Stimulated activated CD4-positive, alpha-beta T cell treated with anti-CD3 and anti-CD28 coated beads, Interleukin-1b, Interleukin-23, amount 100 ng/mL, for 4 hours (primary cell): ENCODE results near the gene FGFBP3.
"Not testable (repeated sequence)": the region's sequence is repeated elsewhere in the genome, so short reads cannot be mapped to it uniquely, and the experiment has no call there.

Source experiments
- DNase-seq, 2 donors: peaks; one replicate each; pipeline ENCODE4 v3.0.0-alpha.2; 2020; ENCODE audit warnings: low read depth in 2 of 2

The FGFBP3 gene

DNA sequence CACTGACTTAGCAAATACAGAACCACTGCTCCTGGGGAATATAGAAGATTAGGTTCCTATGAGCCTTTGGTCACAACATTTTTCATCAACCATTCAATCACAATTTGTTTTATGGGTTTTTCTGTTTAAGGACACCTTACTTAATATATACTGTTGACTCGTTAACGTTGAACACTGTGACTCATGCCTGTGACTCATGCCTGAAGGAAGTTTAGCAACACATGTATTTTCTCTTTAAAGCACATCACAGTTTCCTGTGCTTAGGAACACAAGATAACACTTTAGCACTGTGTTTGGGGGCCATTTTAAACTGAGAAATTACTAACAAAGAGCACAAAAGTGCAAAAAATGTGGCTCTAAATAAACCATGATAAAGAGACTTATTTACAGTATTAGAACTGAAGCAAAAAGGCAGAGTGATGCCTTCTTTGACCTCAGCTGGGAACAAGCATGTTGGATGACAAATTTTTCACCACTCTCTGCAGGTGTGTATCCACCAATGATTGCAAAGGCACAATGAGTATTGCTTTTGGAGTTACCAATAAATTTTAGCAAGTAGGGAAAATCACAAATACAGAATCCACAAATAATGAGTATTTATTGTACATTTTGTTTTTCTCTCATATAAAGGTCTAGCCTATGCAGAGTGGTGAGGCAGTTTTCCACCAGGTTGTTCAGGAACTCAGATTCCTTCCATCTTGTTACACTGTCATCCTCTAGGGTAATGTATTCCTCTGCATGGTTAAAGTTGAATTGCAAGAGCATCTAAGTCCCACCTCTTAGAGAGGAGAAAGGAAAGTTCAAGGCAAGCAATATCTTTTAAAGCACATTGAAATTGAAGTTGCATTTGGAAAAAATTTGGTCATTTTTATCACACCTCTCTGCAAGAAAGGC lies 7.3 kb downstream of the FGFBP3 start:
- peak; percentile 7 to 53 for DNase-seq

DNA sequence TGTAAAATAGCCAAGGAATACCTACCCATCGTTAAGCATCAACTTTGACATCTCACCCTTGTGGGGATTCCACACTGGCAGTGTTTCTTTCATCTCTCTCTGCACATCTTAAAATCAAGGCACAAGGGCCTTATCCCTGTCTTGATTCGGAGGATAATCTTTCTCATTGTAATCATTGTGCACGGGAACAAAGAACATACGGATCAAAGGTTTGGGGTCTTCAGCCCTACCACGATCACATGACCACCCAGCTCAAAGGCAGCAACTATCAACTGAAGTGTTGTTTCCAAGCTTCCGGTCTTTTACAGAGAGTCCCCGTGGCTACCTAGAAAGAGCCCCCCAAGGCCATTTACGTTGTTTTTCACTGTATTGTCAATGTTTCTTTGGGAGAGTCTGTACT lies 11.9 kb downstream of the FGFBP3 start:
- no peak for DNase-seq

DNA sequence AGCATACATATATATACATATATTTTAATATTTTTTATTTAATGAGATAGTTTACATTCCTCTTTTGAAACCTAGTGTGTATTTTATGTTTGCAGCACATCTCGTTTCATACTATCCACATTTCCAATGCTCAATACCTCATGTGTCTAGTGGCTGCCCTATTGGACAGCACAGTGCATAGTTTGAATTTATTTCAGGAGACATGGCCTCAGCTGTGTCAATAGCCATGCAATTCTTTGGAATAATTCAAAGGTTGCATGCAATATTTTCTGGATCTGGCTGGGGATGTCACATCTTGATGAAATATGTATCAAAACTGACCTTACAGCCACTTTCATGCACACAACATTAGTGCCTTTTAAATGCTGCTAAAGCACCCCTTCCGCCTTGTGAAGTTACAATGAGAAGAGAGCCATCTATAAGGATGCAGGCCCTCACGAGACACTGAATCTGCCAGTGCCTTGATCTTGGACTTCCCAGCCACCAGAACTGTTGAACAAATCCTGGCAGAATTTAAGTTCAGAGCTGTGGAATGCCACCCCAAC lies 13.0 kb downstream of the FGFBP3 start:
- DNase-seq = no peak

DNA sequence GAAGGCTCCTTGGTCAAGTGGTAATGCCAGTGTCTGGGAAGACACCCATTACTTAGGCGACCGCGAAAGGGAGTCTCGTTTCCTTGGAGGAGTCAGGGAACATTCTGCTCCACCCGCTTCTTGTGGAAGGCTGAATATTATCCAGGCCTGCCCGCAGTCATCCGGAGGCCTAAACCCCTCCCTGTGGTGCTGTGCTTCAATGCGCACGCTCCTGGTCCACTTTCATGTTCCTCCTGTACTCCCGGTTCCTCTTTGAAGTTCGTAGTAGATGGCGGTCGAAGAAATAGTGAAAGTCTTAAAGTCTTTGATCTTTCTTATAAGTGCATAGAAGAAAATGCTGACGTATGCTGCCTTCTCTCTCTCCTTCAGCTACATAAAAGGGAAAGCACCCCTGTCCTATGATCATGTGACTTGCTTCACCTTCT lies 15.0 kb downstream of the FGFBP3 start:
- DNase-seq = not testable (repeated sequence)

DNA sequence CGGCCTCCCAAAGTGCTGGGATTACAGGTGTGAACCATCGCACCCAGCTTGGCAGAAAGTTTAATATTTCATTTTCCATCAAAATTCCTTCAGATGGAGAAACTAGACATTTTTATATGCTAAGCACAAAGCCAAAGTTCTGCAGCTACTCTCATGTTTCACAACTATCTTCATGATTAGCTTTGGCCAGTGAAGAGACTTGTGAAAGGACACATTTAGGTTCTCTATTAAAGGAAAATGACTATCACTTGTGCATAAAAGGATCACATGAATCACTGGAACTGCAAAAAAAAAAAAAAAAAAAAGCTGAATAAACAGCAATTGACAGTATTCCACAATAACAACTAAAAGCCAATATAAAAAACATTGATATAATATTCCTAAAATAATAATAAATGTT lies 16.2 kb downstream of the FGFBP3 start:
- DNase-seq = no peak

DNA sequence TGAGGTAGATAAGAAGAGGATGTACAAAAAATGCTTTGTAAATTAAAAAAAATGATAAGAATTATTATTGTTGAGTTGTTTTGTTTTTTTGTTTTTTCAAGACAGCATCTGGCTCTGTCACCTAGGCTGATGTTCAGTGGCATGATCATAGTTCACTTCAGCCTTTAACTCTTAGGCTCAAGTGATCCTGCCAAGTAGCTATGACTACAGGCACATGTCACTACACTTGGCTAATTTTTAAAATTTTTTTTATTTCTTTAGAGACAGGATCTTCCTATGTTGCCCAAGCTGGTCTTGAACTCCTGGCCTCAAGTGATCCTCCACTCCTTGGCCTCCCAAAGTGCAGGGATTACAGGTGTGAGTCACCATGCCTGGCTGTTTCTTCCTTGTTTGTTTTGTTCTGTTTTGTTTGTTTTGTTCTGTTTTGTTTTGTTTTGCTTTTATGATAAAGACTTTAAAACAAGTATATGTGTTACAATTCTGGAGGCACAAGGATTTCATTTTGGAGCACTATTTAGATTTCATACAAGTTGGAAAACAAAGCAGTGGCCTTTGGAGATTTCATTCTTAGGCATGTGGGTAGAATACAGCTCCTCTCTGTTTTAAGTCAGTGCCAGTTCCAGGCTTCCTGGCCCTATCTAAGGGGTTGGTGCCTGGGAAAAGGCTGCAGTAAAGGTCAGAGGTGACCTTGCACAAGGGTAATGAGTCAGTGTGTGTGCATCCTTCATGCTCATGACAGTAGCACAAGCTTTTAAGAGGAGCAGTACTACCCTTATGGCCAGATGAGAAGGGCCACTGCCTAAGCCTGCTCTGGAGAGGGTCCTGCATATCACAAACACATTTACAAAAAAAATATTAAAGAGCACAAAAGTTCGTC lies 17.9 kb downstream of the FGFBP3 start:
- DNase-seq = no peak

DNA sequence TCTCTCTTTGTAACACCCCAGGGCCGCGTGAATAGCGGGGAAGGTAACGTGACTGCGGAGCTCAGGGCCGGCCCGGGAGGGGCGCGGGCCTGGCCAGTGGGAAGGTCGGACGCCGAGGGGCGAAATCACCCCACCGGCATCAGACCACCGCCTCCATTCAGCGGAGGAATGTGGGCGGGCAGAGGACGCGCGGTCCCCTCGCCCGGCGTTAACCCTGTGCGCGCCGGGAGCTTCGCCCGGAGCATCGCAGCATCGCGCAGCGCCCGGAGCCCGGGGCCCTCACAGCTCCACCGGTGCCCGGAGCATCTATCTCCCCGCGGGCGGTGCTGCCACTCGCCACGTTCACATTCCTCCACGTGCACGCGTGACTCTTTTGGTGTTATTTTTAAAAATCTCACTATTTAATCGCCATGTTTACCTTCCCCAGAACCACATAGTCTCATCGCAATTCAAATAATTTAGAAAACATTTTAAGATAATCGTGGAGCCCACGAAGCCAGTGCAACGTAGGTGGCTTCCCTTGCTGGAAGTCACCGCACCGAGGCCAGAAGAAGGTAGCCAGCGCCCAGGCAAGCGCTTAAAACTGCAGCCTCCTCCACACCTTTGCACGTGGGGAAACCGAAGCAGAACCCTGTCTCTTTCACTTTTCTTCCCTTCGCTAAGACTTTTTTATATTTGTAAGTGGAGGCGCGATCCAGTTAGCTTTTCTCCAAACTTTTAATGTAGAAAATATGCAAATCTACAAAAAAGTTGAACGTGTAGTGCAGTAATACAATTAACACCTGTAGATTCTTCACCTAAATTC lies 21.8 kb downstream of the FGFBP3 start:
- DNase-seq = peak in 1 of 2 donors; percentile 12

DNA sequence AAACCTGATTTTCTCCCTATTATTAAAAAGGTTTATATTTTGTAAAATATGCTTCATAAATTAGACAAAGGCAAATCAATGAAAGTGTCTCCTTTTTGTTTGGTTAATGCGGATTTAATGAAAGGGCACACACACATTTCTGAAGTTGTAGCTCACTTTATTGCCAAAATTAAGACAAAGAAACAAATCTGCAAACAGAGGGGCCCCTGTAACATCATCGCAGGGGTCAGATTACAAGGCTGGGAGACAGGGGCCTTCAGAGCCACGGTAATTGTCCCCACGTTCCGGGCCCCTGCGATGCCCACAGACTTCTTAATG lies 22.4 kb downstream of the FGFBP3 start:
- no peak for DNase-seq

DNA sequence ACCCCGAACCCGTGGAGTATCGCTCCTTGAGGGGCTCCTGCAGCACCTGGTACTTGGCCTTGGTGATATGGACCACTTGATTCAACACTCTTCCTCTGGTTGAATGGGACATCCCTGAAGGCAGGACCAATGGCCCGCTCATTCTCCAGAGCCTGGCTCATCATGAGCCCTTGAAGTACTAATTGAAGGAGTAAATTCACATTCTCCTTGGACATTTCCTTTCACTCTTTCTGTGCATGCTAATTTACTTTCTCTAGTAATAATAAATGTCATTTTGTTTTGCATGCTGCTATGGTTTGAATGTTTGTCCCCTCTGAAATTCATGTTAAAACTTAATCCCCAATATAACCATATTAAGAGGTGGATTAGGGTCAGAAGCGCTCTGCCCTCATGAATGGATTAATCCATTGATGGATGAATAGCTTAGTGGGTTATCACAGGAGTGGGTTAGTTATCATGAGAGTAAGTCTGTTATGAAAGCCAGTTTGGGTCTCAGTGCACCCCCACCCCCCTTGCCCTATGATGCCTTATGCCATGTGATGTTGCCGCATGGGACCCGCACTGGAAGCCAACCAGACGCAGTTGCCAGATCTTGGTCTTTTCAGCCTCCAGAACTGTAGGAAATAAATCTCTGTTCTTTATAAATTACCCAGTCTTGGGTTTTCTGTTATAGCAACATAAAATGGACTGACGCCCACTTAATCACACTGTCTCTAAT lies 23.8 kb downstream of the FGFBP3 start:
- no peak for DNase-seq

DNA sequence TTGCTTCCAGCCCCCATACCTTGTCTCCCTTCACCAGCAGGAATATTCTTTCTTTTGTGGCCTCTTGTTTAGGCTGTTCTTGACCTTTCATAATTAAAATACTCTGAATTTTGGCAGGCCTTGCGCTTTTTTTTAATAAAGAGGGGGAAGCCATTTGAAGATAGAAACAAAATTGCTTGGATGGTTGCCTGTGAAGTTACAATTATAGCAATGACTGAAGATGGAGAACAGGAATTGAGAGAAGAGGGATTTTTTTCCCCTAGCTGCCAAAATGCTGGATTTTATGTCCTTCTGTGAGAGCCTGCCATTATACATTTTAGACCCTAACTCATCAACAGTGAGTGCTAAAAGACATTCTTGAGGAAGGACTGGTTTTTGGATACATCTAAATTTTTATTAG lies 24.8 kb downstream of the FGFBP3 start:
- no peak for DNase-seq

DNA sequence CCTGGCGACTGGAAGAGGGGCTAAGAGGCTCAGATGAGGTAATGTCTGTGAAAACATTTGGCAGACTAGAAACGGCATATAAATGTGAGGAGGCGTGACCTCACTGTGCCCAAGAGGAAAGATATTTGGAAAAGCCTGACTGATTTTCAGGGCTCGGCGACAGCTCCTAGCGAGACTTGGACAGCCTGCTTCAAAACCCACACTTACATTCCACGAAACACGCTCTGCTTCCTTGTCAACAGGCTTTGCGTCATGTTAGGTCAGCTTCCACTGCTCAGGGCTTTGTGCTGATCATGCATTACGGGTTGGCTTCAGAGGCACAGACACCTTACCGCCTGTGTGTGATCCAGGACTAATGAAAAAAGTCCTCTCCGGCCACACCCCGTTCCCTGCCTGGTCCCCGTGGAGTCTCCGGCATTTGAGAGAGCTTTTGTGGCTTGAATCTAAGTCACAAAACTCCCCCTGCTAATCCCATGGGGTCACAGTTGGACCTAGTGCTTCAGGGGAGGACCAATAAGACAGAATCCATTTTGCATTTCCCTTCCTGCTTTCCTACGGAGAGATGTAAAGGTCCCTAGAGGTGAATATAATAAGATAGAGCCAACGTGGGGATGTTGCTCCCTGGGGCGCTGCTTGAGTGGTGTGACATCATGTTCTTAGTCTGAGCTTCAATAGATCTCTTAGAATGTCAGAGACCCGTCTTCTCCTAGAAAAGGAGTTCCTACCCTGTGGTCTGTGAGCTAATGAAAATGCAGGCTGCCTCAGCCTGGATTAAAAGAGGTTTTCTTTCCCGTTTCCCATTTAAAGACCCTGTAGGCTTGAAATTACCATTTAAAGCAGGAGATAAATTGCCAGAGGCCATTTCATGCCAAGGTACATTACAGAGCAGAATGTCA lies 25.5 kb downstream of the FGFBP3 start:
- DNase-seq = no peak

DNA sequence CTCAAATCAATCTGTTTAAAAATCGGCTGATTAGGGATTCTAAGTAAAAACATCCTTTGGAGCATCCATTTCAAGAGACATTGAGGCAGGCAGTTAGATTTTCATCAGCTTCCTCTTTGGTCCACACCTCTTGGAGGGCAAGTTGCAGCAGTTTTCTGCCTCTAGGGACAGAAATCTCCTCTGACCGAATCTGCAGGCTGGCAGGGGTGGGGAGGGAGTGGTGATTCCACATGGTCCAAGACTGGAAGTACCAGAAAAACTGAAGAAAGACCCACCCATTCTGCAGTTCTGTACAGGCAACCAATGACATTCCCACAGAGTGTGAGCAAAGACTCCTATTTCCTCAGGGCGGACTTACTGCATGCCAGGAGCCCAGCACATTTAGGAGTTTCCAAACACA lies 29.0 kb downstream of the FGFBP3 start:
- no peak for DNase-seq

DNA sequence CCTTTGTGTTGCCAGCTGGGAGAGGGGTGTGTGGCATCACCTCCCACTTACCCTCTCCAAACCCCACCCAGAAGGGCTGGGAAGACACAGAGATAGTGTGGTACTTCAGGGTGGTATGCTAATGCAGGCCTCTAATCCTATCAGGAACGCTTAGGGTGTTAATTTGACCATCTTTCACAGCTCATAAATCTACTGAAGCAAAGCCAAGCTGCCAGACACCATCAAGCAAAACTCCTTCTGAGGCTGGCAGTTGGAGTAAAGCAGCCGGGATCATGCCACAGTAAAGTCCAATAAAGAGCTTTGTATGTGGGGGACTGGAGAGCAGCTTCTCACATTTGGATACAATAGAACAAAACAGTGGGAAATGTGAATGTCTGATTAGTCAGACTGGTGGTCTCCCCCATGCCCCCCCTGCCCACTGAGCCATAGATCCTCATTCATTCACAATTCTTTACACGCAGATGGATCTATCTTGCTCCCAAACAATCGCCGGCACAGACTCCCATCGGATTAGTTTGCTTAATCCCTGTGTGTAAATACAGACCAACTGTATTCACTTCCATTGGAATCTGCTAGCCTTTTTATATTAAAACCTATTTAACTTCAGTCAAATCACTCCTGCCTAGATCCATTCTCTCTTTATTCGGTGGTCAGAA lies 29.6 kb downstream of the FGFBP3 start:
- DNase-seq = no peak

DNA sequence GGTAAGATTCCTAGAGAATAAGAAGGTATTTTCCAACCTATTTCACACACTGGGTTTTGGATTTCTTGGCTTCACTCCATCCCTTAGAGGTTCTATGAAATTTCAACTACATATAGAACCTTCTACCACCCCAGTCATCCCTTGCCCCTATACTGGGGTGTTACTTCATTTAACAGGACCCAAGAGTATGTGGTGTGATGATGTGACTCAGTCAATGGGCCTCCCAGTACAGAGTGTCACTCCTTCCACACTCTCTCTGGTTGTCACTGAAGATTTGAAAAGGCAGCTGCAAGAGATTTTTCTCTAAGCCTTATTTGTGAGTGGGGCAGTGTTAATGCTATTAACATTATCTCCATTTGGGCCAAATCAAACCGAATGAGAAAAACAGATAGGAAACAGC lies 33.5 kb downstream of the FGFBP3 start:
- DNase-seq = no peak

DNA sequence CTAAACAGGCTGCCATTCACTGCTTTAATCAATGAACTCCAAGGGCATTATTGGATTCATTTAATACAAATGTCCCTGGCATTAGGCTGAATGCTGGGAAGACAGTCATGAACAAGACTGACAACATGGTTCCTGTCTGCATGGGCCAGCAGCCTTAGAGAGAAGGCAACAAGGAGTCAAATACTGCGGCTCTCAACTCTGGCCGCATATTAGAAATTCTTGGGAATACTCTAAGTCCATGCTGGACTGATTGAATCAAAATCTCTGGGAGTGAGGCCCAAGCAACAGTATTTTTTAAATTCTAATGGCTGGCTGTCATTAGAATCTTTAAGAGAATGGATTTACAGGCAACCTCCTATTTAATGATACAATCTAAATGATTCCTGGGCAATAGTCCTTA lies 34.1 kb downstream of the FGFBP3 start:
- no peak for DNase-seq

DNA sequence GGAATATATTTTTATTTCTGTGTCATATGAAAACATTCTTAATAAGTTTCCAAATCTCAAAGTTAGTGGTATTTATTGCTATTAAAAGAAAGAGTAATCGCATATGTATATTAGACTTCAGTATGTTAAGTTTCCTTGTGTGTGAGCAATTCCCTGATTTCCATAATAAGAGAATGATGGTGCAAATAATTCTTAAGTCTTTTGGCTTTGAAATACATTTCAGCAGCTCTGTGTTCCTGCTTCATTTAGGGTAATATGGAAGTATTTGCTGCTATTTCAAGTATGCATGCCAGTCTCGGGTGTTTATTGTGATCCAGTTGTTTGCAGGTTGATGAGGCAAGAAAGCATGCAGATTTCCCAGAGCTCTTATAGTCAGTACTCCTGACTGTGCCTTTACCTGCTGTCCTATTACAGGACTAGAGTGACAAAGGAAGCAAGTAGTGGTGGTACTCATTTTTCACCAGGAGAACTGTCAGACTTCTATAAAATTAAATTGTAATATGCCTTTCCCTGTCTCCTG lies 43.7 kb downstream of the FGFBP3 start:
- DNase-seq = no peak

DNA sequence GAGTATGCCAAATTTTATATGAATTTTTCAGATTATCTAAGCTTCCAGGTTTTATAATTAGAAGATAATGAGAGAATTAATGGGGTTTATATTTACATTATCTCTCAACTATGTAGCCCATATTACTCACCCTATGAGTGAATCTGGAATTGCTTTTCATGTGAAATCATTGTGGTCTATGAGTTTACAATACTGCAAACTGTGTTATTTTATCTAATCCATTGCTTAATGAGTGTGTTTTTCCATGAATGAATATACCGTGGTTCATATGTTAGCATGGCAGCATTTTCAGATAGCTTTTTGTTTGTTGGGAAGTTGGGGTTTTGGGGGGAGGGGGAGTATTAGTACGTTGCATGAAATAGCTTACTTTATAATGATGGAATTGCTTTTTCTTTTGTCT lies 44.5 kb downstream of the FGFBP3 start:
- DNase-seq = no peak

DNA sequence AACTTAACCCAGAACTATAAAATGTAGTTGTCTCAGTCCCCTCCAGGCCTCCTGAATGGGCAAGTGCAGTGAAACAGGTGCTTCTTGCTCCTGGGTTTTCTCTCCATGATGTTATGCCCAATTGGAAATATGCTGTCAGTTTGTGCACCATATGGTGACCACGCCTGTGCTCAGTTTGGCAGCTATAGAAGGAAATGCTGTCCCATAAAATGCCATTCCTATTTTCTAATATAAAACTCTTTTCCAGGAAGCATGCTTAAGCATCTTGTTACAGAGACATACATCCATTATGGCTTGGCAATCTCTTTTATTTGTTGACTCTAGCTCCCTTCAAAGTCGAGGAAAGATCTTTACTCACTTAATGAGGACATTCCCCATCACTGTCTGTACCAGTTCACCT lies 45.2 kb downstream of the FGFBP3 start:
- DNase-seq = no peak

DNA sequence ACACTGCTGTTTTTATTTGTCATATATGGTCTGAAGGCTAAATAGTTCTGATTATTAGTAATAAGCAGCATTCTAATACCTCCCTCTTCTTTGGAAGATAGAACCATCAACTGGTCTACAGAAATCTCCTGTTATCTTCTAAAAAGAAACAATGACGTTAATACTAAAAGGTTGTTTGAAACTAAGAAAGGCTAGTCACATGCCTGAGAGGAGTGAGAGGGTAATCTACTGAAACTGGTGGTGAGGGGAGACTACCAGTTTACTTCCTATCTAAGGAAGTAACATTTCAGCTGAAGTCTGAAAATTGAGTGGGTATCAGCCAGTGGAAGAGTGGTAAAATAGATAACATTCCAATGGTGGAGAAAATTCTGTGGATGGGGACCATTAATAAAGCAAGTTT lies 48.4 kb downstream of the FGFBP3 start:
- DNase-seq = no peak
